Retinal pigment epithelial cell (primary cell): ENCODE measurements around the gene ARVCF.

Source experiments
- DNase-seq: peaks from one replicate; pipeline ENCODE4 v3.0.0-alpha.2; 2010; ENCODE audit warnings: low read depth
- H3K4me3 ChIP-seq: 2 replicates; pipeline ENCODE4 v1.5.1; 2011; ENCODE audit warnings: mild to moderate bottlenecking, low read length, control low read depth, moderate library complexity
- CTCF ChIP-seq: conservative IDR thresholded peaks from 2 replicates; pipeline ENCODE4 v1.5.1; 2011; ENCODE audit warnings: low read depth, low read length, control low read depth, inconsistent platforms

The ARVCF gene

GRCh38 chr22:20019661-20020532, 3.3 kb upstream of the ARVCF start:
- TF ChIP-seq CTCF, result no peak
- H3K4me3 ChIP-seq, result no peak overlapping the region
- DNase-seq, result no peak

GRCh38 chr22:20018001-20018400, 1.4 kb upstream of the ARVCF start:
- H3K4me3 ChIP-seq, result no peak overlapping the region
- no peak for TF ChIP-seq CTCF
- DNase-seq, result no peak

- H3K4me3 ChIP-seq, result no peak overlapping the region
- no peak for TF ChIP-seq CTCF
- no peak for DNase-seq
Measured at GRCh38 chr22:20017622-20017958, 967 bp upstream of the ARVCF start.

- peak overlapping the region; percentile 60 for H3K4me3 ChIP-seq
- no peak for TF ChIP-seq CTCF
- no peak for DNase-seq
Measured at GRCh38 chr22:20015971-20016733, 471 bp downstream of the ARVCF start.

GRCh38 chr22:20015187-20015625, 1.4 kb downstream of the ARVCF start:
- no peak for TF ChIP-seq CTCF
- no peak for DNase-seq
- no peak overlapping the region for H3K4me3 ChIP-seq

GRCh38 chr22:20014526-20015186, 2.0 kb downstream of the ARVCF start:
- no peak overlapping the region for H3K4me3 ChIP-seq
- no peak for DNase-seq
- TF ChIP-seq CTCF, result no peak
